SK-N-SH (cell line): ENCODE data around the gene HCRTR2. TPM values are rescaled to one million over a fixed set of nuclear protein-coding genes. Genes with fewer than 3 reads are reported as not detected.

Experiments used
- CTCF ChIA-PET: fragments of 300-600, 350-600 bp; formaldehyde crosslinking; extraction: SDS; loops from one replicate; lab custom pipeline; 2021; lab: Yijun Ruan, JAX
- POLR2A ChIA-PET: fragments of 350-600 bp; sonication (Branson Sonifier 250); formaldehyde crosslinking; extraction: SDS; loops from one replicate; lab custom pipeline; 2020; ENCODE audit warnings: antibody characterized with exemption, inconsistent platforms; lab: Yijun Ruan, JAX
- DNase-seq: peaks from one replicate; pipeline ENCODE4 v3.0.0; 2012
- H2AFZ ChIP-seq: fragments of 200-600 bp; sonication (generic); 2 replicates; pipeline ENCODE4 v1.8.1; 2016; ENCODE audit warnings: antibody characterized with exemption, mild to moderate bottlenecking, low read depth
- H3F3A ChIP-seq: fragments of 200-600 bp; sonication (generic); replicated peaks from 2 replicates; pipeline ENCODE3; 2016; ENCODE audit warnings: antibody characterized with exemption, mild to moderate bottlenecking; ENCODE audit not compliant: insufficient read depth
- H3K27ac ChIP-seq, 2 experiments: fragments of 200-500 bp in 1 of 2; fragments of 200-600 bp in 1 of 2; sonication (Bioruptor generic) in 1 of 2; sonication (generic), shearing (Covaris generic) in 1 of 2; 2 replicates each; pipeline versions ENCODE4 v1.5.1 to v1.6.1; 2014 to 2016; ENCODE audit warnings: low read depth in 2 of 2, inconsistent platforms in 1 of 2, low read length in 1 of 2, mild to moderate bottlenecking in 1 of 2, mixed read lengths in 1 of 2
- H3K27me3 ChIP-seq: fragments of 200-600 bp; sonication (generic), shearing (Covaris generic); 2 replicates; pipeline ENCODE4 v1.6.1; 2016; ENCODE audit warnings: mixed run types; ENCODE audit not compliant: insufficient read depth
- H3K36me3 ChIP-seq, 2 experiments: fragments of 200-500 bp in 1 of 2; fragments of 200-600 bp in 1 of 2; sonication (Bioruptor generic) in 1 of 2; sonication (generic) in 1 of 2; replicated peaks in 1 of 2; 2 replicates each; pipeline versions ENCODE3 to v1.5.1; 2014 to 2016; ENCODE audit warnings: low read length in 1 of 2, mild to moderate bottlenecking in 1 of 2; ENCODE audit not compliant: insufficient read depth in 2 of 2, control insufficient read depth in 1 of 2
- H3K4me1 ChIP-seq, 2 experiments: fragments of 200-500 bp in 1 of 2; fragments of 200-600 bp in 1 of 2; sonication (Bioruptor generic) in 1 of 2; sonication (generic), shearing (Covaris generic) in 1 of 2; 2 replicates each; pipeline versions ENCODE4 v1.5.1 to v1.6.1; 2014 to 2016; ENCODE audit warnings: low read depth in 1 of 2, low read length in 1 of 2, mixed run types in 1 of 2; ENCODE audit not compliant: insufficient read depth in 2 of 2, control insufficient read depth in 1 of 2
- H3K4me2 ChIP-seq: fragments of 200-600 bp; sonication (generic), shearing (Covaris generic); 2 replicates; pipeline ENCODE4 v1.6.1; 2017; ENCODE audit warnings: mixed run types
- H3K4me3 ChIP-seq, 2 experiments: fragments of 200-500 bp in 1 of 2; fragments of 200-600 bp in 1 of 2; sonication (Bioruptor generic) in 1 of 2; sonication (generic), shearing (Covaris generic) in 1 of 2; 2 replicates each; pipeline versions ENCODE4 v1.5.1 to v1.8.1; 2014 to 2016; ENCODE audit warnings: low read depth in 2 of 2, inconsistent platforms in 1 of 2, low read length in 1 of 2, mild to moderate bottlenecking in 1 of 2, mixed read lengths in 1 of 2, moderate library complexity in 1 of 2
- H3K79me2 ChIP-seq: fragments of 200-600 bp; sonication (generic); 2 replicates; pipeline ENCODE4 v1.8.1; 2017; ENCODE audit warnings: mild to moderate bottlenecking; ENCODE audit not compliant: insufficient read depth
- H3K9ac ChIP-seq: fragments of 200-600 bp; sonication (generic); 2 replicates; pipeline ENCODE4 v1.6.1; 2017; ENCODE audit warnings: mixed run types
- H3K9me2 ChIP-seq: fragments of 200-600 bp; sonication (generic); 2 replicates; pipeline ENCODE4 v1.6.1; 2017; ENCODE audit warnings: mixed run types
- H3K9me3 ChIP-seq: fragments of 200-600 bp; sonication (generic); 2 replicates; pipeline ENCODE4 v1.6.1; 2017; ENCODE audit warnings: mixed run types, mild to moderate bottlenecking, moderate library complexity
- H4K20me1 ChIP-seq: fragments of 200-600 bp; sonication (generic); 2 replicates; pipeline ENCODE4 v1.6.1; 2017; ENCODE audit warnings: mild to moderate bottlenecking, mixed run types; ENCODE audit not compliant: insufficient read depth
- ELF1 ChIP-seq: IDR thresholded peaks from 2 replicates; pipeline ENCODE4 v1.4.0; 2012
- EZH2phosphoT487 ChIP-seq: fragments of 200-600 bp; sonication (generic); IDR thresholded peaks from 2 replicates; pipeline ENCODE4 v1.6.1; 2017; ENCODE audit warnings: low read depth, mixed run types, mild to moderate bottlenecking, antibody characterized with exemption, moderate library complexity, borderline replicate concordance
- FOXJ3 ChIP-seq: sonication (generic); formaldehyde crosslinking; IDR thresholded peaks from 2 replicates; pipeline ENCODE4 v1.5.1; 2020; ENCODE audit warnings: mild to moderate bottlenecking, missing genetic modification reagents
- FOXM1 ChIP-seq: IDR thresholded peaks from 2 replicates; pipeline ENCODE4 v1.4.0; 2012; ENCODE audit warnings: low read depth, mild to moderate bottlenecking
- GATA2 ChIP-seq: sonication (generic); formaldehyde crosslinking; IDR thresholded peaks from 2 replicates; pipeline ENCODE4 v1.5.0; 2020; ENCODE audit warnings: mild to moderate bottlenecking, missing genetic modification reagents
- MEF2A ChIP-seq: IDR thresholded peaks from 2 replicates; pipeline ENCODE4 v1.4.0; 2012; ENCODE audit warnings: low read depth, borderline replicate concordance
- MXI1 ChIP-seq: IDR thresholded peaks from 2 replicates; pipeline ENCODE4 v1.6.1; 2012; ENCODE audit warnings: mild to moderate bottlenecking, low read depth, low read length, improper control_type of control experiment
- NFIC ChIP-seq: IDR thresholded peaks from 2 replicates; pipeline ENCODE4 v1.4.0; 2012; ENCODE audit warnings: borderline replicate concordance
- POLR2AphosphoS5 ChIP-seq: IDR thresholded peaks from 2 replicates; pipeline ENCODE4 v1.6.1; 2012; ENCODE audit warnings: low read depth, low read length
- RAD21 ChIP-seq: IDR thresholded peaks from 2 replicates; pipeline ENCODE4 v1.6.1; 2012; ENCODE audit warnings: mild to moderate bottlenecking, low read length
- RCOR1 ChIP-seq: fragments of 150-350 bp; IDR thresholded peaks from 2 replicates; pipeline ENCODE4 v1.6.1; 2017; ENCODE audit warnings: antibody characterized with exemption, low read length
- SIN3A ChIP-seq: IDR thresholded peaks from 2 replicates; pipeline ENCODE4 v1.6.1; 2012; ENCODE audit warnings: low read depth, mild to moderate bottlenecking, low read length, moderate library complexity, borderline replicate concordance
- TAF1 ChIP-seq: IDR thresholded peaks from 2 replicates; pipeline ENCODE4 v1.6.1; 2012; ENCODE audit warnings: low read depth, mild to moderate bottlenecking, low read length, moderate library complexity, borderline replicate concordance
- TEAD4 ChIP-seq: IDR thresholded peaks from 2 replicates; pipeline ENCODE4 v1.4.0; 2012; ENCODE audit warnings: mild to moderate bottlenecking, borderline replicate concordance; ENCODE audit not compliant: insufficient read depth
- WGBS: methylation state at CpG from one replicate; pipeline ENCODE4 v1.1.6; 2017; ENCODE audit warnings: low lambda C conversion rate; 5-methylcytosine and 5-hydroxymethylcytosine counted together
- polyA plus RNA-seq, 3 experiments: library from polyadenylated mRNA; depleted of rRNA; stranded (reverse); fragments of >200 nt; gene quantifications; 2 replicates each; pipeline ENCODE4 v1.2.3, GENCODE V29; 2012
- TF ChIP-seq, protein P1 (sequence below): IDR thresholded peaks from 2 replicates; pipeline ENCODE4; 2012
- TF ChIP-seq, protein P2 (sequence below): fragments of 200-600 bp; sonication (generic); IDR thresholded peaks from 2 replicates; pipeline ENCODE4 v1.6.1; 2017; ENCODE audit warnings: antibody characterized with exemption, mild to moderate bottlenecking, moderate library complexity
- TF ChIP-seq, protein P3 (sequence below): IDR thresholded peaks from 2 replicates; pipeline ENCODE4 v1.4.0; 2012; ENCODE audit warnings: low read depth
- TF ChIP-seq, protein P4 (sequence below): IDR thresholded peaks from 2 replicates; pipeline ENCODE4 v1.4.0; 2012; ENCODE audit warnings: low read depth, borderline replicate concordance

Gene HCRTR2
- polyA plus RNA-seq, 1 of the 3 experiments (the other 2 are of a cell fraction): not detected

DNA sequence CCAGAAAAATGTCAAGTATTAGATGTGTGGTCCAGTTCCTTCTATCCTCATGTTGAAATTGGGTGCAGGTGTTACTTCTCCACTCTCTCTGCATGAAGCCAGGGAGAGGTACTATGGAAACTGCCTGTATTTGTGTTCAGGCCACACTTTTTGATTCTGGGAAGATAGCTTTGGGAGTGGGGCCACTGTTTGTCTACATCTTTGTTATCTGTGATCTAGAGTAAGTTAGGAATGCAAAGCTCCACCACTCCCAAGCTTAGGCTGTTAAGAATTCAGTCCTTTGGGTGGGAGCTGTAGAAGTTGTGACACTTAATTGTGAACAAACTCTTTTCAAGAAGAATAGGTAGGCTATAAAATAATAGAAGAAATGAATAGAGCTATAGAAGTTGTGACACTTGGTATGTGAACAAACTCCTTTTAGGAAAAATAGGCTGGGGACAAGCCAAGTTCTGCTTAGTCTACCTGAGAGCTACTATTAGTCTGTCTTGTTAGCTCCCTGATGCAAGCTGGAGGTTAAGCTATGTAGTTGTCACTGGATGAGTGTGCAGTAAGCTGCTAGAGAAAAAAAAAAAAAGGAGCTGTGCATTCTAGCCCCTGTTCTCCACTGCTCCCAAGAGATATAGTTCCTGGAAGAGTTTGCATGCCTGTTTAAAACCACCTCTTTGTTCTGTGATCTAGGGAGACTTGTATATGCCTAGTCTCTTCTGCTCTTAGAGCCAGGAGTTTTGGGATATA lies 145.8 kb downstream of the HCRTR2 start:
- Histone ChIP-seq H3F3A (no peaks in the 10 kb centered on the region), H3K4me3 (no peak overlapping the region), H3K9me2 (no peaks in the 10 kb centered on the region), H3K36me3 (no peaks in the 10 kb centered on the region), H3K27me3 (no peaks in the 10 kb centered on the region), H4K20me1 (no peaks in the 10 kb centered on the region), H3K27ac (no peak overlapping the region), H3K9ac (no peak overlapping the region), H3K79me2 (no peaks in the 10 kb centered on the region), H3K4me2 (no peak overlapping the region), H3K4me1 (no peaks in the 10 kb centered on the region), H3K9me3 (no peaks in the 10 kb centered on the region), H2AFZ (no peak overlapping the region)
- DNase-seq: no peak
- CTCF ChIA-PET: interaction anchor here (0.7 kb wide), 1 partner anchor 42 kb away, joined by 3 read pairs; no protein-coding TSS in a partner anchor
- no peak for TF ChIP-seq TAF1
- TF ChIP-seq TEAD4: no peak
- no peak for TF ChIP-seq MXI1
- TF ChIP-seq, protein P1, sequence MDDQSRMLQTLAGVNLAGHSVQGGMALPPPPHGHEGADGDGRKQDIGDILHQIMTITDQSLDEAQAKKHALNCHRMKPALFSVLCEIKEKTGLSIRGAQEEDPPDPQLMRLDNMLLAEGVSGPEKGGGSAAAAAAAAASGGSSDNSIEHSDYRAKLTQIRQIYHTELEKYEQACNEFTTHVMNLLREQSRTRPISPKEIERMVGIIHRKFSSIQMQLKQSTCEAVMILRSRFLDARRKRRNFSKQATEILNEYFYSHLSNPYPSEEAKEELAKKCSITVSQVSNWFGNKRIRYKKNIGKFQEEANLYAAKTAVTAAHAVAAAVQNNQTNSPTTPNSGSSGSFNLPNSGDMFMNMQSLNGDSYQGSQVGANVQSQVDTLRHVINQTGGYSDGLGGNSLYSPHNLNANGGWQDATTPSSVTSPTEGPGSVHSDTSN: no peak
- TF ChIP-seq, protein P2, sequence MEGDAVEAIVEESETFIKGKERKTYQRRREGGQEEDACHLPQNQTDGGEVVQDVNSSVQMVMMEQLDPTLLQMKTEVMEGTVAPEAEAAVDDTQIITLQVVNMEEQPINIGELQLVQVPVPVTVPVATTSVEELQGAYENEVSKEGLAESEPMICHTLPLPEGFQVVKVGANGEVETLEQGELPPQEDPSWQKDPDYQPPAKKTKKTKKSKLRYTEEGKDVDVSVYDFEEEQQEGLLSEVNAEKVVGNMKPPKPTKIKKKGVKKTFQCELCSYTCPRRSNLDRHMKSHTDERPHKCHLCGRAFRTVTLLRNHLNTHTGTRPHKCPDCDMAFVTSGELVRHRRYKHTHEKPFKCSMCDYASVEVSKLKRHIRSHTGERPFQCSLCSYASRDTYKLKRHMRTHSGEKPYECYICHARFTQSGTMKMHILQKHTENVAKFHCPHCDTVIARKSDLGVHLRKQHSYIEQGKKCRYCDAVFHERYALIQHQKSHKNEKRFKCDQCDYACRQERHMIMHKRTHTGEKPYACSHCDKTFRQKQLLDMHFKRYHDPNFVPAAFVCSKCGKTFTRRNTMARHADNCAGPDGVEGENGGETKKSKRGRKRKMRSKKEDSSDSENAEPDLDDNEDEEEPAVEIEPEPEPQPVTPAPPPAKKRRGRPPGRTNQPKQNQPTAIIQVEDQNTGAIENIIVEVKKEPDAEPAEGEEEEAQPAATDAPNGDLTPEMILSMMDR: no peak
- TF ChIP-seq, protein P3, sequence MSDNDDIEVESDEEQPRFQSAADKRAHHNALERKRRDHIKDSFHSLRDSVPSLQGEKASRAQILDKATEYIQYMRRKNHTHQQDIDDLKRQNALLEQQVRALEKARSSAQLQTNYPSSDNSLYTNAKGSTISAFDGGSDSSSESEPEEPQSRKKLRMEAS: no peak
- no peak for TF ChIP-seq RAD21
- TF ChIP-seq RCOR1: no peak
- no peak for TF ChIP-seq MEF2A
- TF ChIP-seq FOXM1: no peak
- TF ChIP-seq SIN3A: no peak
- TF ChIP-seq ELF1: no peak
- TF ChIP-seq GATA2 (CRISPR knock-in tag): no peak
- TF ChIP-seq POLR2AphosphoS5: no peak
- TF ChIP-seq NFIC: no peak
- POLR2A ChIA-PET: no interaction called here

DNA sequence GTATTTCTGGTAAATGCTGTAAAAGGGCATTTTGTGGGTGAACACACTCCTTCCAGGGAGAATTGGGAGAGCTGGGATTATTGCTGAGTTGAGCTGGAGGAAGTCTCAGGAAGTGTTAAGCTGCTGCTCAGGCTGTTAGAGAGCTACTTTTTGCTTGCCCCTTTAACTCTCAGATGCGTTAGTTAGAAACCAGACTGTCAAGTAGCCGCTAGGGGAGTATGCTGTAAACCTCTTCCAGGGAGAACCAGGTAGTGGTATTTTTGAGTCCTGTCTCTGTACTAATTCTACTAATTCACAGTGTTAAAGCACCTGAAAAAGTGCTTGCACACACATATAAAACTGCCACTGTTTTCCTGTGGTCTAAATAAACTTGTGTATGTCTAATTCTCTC lies 146.4 kb downstream of the HCRTR2 start:
- H3F3A ChIP-seq: no peaks in the 10 kb centered on the region
- no peak overlapping the region for H3K4me2 ChIP-seq
- H3K9me3 ChIP-seq: no peaks in the 10 kb centered on the region
- no peaks in the 10 kb centered on the region for H3K9me2 ChIP-seq
- TF ChIP-seq, protein P4, sequence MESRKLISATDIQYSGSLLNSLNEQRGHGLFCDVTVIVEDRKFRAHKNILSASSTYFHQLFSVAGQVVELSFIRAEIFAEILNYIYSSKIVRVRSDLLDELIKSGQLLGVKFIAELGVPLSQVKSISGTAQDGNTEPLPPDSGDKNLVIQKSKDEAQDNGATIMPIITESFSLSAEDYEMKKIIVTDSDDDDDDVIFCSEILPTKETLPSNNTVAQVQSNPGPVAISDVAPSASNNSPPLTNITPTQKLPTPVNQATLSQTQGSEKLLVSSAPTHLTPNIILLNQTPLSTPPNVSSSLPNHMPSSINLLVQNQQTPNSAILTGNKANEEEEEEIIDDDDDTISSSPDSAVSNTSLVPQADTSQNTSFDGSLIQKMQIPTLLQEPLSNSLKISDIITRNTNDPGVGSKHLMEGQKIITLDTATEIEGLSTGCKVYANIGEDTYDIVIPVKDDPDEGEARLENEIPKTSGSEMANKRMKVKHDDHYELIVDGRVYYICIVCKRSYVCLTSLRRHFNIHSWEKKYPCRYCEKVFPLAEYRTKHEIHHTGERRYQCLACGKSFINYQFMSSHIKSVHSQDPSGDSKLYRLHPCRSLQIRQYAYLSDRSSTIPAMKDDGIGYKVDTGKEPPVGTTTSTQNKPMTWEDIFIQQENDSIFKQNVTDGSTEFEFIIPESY: no peak
- TF ChIP-seq FOXJ3 (CRISPR knock-in tag): no peak
- no peak for TF ChIP-seq ELF1
- TF ChIP-seq, protein P1: no peak
- no peak for TF ChIP-seq TEAD4
- no peak for TF ChIP-seq EZH2phosphoT487
- TF ChIP-seq, protein P3: no peak
- no peak overlapping the region for H2AFZ ChIP-seq
- POLR2A ChIA-PET: no interaction called here
- H3K9ac ChIP-seq: no peak overlapping the region
- no peaks in the 10 kb centered on the region for H3K36me3 ChIP-seq
- no peak for DNase-seq
- no peaks in the 10 kb centered on the region for H4K20me1 ChIP-seq
- CTCF ChIA-PET: interaction anchor here (0.7 kb wide), 1 partner anchor 43 kb away, joined by 3 read pairs; no protein-coding TSS in a partner anchor
- no peak overlapping the region for H3K27ac ChIP-seq
- no peaks in the 10 kb centered on the region for H3K27me3 ChIP-seq
- no peak overlapping the region for H3K4me3 ChIP-seq
- no peaks in the 10 kb centered on the region for H3K79me2 ChIP-seq
- H3K4me1 ChIP-seq: no peaks in the 10 kb centered on the region
- WGBS: 21% methylated on average over 2 of the region's 2 CpGs
